GM18502 (cell line): Measurements from ENCODE around the gene ACSF2.
"Not testable (repeated sequence)": the region's sequence is repeated elsewhere in the genome, so short reads cannot be mapped to it uniquely, and the experiment has no call there.

Experiments used
- ATAC-seq: cut with Tn5 transposase; IDR thresholded peaks from one replicate; pipeline ENCODE4 v1.9.1; 2021; ENCODE audit warnings: mild to moderate bottlenecking; ENCODE audit not compliant: unreplicated experiment, poor library complexity

ACSF2 gene

DNA sequence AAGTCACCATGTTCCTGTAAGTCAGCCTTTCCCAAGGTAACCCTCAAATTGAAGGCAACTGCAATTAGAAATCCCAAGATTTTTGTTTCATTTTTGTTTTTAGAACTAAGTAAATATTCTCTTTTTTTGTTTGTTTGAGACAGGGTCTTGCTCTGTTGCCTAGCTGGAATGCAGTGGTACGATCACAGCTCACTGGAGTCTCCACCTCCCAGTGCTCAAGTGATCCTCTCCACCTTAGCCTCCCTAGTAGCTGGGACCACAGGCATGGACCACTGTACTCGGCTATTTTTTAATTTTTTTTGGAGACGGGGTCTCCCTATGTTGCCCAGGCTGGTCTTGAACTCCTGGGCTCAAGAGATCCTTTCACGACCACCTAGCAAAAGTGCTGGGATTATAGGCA lies 18.1 kb upstream of the ACSF2 start:
- no peak for ATAC-seq

DNA sequence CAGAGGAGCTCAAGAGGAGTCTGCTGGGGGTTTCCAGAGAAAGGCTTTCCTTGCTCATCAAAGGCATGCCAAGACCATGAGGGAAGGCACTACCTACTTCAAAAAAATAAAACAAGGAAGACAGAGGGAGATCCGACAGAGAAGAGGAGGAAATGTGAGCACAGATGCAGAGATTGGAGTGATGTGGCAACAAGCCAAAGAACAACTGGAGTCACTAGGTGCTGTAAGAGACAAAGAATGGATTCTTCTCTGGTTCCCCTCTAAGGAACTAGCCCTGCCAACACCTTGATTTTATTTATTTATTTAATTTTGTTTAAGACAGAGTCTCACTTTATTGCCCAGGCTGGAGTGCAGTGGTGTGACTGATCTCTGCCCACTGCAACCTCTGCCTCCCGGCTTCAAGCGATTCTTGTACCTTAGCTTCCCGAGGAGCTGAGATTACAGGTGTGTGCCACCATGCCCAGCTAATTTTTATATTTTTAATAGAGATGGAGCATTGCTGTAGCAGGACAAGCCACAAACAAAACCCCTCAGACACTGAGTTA lies 13.8 kb upstream of the ACSF2 start:
- no peak for ATAC-seq

DNA sequence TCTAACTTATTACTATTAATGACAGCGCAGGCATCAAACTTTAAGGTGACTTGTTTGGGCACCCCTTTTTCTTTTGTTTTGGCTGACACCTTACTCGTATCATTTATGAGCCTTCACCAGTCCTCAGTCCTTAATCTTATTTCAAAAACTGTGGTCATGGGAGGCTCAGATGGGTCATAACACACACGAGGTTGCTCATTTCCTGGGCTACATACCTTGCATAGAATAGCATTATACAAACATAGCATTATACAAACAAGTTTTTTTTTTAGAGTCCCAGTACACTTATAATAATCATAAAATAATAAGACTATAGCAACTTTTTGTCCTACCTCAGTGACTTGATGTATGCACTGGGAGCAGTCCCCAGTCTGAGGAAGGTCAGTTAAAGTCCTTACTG lies 11.2 kb upstream of the ACSF2 start:
- no peak for ATAC-seq

DNA sequence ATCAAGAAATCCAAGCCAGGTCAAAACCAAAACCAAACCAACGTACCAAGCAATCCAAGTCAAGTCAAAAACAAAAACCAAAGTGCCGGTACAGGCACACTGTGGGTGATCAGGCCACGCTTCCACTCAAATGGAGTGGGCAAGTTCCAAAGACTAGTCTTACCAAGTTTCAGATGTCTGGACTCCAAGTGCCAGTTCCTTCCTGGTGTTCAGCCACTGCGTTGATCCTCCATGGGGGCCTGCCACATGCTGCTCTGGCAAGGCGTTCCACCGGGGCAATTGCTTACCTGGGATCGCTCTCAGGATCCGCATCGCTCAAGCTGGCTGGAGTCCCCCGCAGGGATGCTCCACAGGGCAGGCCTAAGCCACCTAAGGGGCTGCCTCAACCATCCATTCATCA lies 6.4 kb upstream of the ACSF2 start:
- not testable (repeated sequence) for ATAC-seq

DNA sequence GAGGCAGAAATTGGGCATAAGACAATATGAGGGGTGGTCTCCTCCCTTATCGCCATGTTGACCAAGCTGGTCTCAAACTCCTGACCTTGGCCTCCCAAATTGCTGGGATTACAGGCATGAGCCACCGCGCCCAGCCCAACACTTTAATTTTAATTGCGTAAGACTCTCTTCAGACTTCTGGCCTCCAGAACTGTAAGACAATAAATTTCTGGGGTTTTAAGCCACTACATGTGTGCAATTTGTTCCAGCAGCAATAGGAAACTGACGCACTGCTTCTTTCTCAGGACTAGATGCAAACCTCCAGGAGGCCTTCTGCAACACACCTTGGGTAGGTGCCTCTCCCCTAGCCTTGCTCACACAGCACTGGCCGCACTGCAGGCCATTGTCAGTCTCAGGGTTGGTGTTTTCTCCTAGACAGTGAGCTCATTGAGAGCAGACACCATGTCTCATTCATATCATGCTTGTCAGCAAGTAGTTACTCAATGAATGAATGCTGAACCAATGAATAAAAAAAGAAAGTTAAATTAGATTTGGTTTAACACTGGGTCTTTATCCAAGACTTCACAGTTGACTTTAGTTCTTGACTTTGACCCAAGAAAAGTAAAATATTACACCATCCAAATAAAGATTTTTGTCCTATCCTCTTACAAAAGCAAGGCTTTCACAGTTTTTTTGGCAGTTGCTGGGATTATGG lies 5.5 kb upstream of the ACSF2 start:
- no peak for ATAC-seq

DNA sequence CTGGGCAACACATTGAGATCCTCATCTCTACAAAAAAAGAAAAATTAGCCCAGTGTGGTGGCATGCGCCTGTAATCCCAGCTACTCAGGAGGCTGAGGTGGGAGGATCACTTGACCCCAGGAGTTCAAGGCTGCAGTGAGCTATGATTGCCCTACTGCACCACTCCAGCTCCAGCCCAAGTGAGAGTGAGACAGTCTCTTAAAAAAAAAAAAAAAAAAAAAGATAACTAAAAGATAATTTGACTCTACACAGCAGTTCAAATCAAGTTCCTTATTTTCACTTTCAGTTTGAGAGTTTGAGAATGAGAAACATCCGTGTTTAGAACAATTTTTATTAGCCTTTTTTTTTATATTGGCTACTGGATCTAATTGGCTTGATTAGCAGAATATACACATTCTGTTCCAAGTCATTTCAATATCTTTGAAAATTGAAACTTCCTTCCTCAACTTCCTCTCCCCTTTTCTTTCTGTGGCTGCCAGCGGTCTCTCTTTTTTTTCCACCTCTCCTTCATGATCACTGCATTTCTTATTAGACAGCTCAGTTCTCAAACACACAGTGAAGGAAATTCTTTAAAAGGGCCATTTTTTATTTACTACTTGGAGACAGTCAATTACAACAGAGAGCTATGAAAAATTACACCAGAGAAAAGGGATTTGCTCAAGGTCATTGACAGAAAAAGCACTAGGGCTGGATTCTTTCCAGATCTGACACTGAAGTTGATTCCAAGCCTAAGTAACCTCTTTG lies 4.5 kb upstream of the ACSF2 start:
- ATAC-seq = no peak

DNA sequence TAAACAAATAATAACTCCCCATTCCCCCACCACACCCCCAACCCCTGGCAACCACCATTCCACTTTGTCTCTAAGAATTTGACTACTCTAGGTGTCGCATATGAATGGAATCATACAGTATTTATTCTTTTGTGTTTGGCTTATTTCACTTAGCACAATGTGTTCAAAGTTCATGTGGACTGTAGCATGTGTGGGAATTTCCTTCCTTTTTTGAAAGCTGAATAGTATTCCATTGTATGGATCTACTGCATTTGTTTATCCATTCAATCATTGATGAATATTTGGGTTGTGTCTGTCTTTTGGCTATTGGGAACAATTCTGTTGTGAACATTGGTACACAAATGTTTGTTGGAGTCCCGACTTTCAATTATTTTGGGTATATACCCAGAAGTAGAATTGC lies 3.3 kb upstream of the ACSF2 start:
- no peak for ATAC-seq

DNA sequence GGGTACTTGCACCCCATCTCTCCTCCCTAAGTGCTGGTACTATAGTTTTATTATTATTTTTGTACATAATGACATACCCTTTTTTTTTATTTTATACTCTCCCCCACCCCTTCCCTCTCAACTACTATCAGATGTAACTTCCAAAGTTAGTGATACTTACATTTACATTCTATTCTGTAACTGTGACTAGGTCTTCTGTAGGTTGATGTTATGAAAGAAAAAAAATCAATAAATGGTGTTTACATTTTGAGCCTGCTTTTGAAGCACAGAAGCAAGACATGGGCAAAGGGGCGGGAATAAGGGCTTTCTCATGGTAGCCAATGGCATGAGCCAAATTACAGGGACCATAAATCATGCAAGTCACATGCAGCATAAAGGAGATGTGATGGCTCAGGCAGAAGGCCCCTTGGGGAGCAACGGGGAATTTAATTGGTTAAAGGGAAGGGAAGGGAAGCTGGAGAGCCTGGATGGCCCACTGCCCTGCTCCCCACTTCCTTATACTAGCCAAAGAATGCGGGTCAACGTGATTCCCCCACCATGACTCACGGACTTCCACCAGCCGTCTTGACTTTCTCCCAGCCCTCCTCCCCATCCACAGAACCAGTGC lies 2.4 kb upstream of the ACSF2 start:
- ATAC-seq = no peak

DNA sequence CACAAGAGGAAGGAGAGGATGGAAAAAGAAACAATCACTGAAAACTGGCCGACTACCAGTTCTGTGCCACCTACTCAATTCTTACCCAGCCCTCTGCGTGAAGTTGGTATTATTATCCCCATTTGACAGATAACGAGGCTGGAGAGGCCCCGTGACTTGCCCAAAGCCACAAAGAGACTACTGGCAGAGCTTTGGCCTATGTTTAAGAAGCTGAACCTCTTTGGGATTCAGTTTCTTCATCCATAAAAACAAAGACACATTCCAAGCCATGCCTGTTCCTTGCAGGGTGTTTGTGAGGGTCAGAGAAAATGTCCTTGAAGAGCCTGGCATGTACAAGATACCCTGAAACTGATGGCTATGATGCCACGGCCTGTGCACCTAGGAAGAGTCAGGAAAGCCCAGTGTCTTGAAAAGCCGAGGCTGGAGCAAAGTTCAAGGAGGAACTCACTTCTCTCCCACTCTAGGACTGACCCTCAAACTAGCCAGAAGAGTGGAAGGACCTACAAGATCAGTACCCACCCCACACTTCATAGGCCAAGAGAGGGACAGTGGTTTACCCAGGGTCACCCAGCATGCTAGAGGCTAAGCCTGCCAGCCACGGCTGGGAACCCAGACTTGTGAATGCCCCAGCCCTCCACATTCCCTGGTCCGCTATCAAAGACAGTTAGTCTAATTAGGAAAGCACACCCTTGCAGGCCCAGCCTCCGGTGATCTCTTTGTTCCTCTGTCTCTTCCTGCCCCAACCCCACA lies 1.6 kb upstream of the ACSF2 start:
- no peak for ATAC-seq

DNA sequence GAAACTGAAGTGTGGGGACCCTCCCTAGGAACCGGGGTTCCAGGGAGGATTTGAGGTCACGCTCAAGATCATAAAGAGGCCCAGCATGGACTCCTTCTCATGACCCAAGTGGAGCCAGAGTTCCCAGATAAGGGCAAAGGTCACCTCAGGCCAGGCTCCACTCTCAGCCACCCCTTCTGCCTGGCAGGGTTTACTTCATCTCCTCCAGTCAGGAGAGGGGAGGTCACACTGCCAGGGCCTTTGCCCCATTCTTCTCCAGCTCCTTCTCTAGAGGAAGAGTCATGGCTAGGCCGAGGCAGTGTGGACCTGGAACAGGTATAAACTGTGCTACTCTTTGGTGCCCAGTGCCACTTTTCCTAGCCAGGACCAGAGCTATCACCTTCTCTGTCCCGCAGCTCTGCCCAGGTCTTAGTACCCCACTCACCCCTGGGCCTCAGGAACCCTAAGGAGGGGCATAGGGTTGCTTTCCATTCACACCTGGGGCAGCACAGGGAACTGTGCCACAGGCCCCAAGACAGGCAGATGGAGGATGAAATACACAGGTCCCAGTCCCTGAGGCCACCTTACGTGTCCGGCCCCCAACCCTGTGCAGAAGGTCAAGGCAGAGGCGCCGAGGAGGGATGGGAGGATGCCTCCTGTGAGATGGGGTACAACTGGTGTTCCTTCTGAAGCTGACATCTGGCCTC lies 879 bp upstream of the ACSF2 start:
- no peak for ATAC-seq

DNA sequence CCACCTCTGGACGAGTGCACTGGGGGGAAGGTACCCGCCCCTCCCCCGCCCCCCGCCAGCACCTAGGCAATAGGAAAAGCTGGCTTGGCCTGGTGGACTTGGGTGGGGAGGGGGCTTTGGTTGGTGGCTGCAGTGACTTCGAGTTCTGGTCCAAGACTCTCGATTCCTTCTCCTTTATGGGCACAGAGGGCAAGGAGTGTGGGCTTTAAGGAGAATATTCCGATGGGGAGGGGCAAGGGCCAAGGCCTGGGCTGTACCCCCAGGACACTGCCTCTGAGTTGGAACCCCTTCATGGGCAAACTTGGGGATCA lies 409 bp downstream of the ACSF2 start:
- no peak for ATAC-seq

DNA sequence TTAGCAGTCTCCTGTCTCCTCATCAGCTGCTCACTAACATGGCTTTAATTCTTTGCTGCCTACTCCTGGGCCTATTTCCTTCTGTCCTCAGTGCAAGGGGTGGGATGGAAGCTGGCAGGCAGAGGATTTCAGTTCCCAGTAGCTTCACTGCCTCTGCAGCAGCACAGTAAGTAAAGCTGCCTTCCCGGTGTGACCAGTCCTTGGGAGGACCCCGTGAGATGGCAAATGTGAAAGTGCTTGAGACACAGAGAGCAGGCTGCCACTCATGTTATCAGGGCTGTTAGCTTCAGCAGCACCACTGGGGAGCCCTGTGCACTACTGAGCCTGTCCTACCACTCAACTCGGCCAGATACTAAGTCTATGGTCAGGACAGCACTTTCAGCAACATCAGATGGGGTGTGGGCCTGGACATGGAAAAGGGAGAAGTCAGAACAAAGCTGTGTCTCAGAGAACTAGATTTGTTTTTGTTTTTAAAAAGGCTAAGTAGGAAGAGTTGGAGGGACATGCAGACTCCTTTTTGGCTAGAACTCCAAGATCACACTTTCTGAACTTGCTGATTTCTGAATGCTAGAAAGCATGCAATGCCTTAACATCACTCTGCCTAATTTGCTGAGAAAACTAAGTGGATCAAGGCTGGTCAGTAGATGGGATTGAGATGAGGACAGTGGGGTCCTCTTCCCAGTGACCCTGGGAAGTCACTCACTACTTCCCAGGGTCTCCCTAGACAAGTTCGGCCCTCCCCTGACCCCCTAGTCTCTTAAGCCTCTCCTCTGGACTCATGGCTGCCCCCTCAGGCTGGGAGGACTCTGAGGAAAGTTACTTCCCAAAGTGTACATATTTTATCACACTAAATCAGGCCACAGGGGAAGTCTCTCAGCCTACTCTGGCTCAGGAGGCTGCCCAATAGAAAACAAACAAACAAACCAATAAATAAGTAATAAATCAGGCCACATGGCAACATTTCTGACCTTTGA lies 1.1 kb downstream of the ACSF2 start:
- no peak for ATAC-seq

DNA sequence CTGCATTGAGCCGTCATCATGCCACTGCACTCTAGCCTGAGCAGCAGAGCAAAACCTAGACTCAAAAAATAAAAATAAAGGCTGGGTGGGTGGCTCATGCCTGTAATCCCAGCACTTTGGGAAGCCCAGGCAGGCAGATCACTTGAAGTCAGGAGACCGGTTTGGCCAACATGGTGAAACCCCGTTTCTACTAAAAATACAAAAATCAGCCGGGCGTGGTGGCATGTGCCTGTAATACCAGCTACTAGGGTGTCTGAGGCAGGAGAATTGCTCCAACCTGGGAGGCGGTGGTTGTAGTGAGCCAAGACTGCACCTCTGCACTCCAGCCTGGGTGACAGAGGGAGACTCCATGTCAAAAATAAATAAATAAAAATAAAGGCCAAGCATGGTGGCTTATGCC lies 2.1 kb downstream of the ACSF2 start:
- not testable (repeated sequence) for ATAC-seq

DNA sequence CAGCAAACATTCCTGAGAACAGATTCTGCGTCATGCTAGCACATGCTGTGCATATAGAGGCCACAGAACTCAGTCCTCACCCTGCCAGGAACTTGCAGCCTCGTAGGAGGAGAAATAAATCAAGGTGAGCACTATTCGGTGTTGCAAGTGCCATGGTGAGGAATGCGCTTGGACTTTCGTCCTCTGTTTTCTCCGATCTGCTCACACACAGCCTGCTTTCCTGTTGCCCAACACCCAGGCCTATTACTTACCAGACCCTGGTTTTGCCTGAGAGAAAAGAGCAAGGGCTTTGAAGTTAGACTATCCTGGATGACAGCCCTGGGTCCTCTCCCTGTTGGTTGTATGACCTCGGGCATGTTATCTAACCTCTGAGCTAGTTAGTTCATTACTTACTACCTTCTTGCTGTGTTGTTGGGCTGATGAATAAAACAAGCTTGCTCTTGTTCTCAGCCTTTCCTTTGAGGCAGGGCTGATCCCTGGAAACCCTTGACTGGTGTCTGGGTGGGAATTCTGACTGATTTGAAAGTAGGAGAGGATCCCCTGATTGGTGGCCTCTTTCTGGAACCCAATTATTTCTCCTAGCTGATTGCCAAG lies 2.9 kb downstream of the ACSF2 start:
- ATAC-seq = no peak

DNA sequence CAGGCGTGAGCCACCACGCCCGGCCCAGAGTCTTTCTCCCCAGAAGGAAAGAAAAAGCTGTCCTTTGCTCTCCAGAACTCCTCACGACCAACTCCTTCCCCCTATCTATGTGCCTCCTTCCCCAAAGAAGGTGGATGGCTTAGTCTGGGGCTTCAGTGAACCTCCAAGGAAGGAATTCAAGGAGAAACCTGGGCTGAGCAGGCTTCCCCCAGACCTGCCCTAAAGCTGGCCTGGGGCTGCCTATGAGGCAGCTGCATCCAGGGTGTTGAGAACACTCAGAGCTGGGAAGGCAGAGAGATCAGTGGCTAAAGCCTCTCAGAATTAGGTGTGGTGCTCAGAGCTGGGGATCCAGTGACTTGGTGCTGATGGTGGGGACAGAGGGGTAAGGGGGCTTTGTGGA lies 3.8 kb downstream of the ACSF2 start:
- no peak for ATAC-seq

DNA sequence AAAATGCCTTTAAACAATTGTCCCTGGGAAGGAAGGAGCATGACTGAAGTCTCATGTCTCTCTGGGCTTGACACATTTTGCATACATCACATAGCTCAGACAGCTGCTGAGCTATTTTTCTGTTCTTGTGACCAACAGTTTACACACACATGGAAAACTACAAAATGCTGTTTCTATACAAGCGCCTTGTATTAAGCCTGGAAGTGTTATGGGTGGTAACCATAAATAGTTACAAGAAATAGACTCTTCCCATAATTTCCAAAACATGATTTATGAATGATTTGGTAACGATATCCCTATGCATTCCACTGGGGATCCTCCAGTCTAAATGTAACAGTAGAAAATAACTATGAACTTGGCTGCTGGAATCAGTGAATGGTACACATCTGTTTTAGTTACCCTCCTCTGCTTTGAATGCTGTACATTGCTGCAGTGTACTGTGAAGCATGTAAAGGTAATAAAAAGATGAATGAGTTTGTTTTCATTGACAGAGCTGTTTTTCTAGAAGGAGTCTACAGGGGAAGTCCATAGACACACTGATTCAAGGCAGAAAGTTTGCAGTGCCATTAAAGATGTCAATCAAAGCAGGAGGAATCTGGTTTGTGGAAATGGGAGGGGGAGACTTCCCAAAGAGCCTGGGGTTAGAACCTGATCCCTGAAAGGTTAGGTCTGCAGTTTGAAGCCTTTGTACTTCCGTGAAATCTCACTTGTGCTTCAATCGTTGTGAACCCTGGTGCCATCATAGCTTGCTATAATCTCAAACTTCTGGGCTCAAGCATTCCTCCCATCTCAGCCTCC lies 5.0 kb downstream of the ACSF2 start:
- ATAC-seq = no peak

DNA sequence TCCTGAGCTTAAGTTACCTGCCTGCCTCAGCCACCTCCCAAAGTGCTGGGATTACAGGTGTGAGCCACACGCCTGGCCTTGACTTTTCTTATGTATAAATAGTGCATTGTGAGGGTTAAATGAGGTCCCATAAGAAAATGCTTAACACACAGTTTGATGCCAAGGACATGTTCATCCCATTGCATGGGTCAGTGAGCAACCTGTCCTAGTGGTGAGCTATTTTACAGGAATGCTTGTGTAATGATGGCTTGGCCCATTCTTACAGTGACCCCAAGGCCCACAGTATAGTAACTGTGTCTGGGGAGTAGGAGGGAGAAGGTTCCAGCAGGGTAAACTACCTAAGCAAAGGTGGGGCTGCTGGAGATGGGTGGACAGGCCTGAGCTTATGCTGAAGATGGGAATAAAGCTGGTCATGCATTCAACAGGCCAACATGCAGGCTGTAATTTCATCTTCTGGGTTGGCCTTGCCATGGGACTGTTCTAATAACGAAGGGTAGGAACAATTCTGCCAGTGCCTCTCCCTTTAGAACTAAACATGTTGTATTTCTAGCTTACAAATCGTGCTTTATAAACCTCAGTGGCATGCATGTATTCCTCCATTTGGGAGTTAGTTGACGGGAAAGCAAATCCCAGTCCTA lies 6.2 kb downstream of the ACSF2 start:
- no peak for ATAC-seq

DNA sequence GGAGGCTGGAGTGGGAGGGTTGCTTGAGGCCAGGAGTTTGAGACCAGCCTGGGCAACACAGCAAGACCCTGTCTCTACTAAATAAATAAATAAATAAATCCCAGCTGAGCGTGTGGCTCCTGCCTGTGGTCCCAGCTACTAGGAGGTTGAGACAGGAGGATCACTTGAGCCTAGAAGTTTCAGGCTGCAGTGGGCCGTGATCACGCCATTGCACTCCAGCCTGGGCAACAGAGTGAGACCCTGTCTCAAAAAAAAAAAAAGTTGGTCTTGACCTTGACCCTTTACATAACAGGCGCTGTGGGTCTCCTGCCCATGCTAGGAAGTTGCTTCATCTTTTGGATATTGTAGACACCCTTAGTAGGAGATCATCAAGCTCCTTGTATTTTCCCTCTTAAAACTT lies 11.4 kb downstream of the ACSF2 start:
- no peak for ATAC-seq
